BE2C (cell line): Measurements from ENCODE around the gene SLC2A6.

Experiments used
- DNase-seq: peaks from one replicate; pipeline ENCODE4 v3.0.0-alpha.2; 2020
- H3K27me3 ChIP-seq: fragments of 250-450 bp; sonication (Bioruptor Pico); 2 replicates; pipeline ENCODE4 v1.5.1; 2020; ENCODE audit warnings: mild to moderate bottlenecking
- H3K36me3 ChIP-seq: fragments of 250-450 bp; sonication (Bioruptor Pico); 2 replicates; pipeline ENCODE4 v1.5.1; 2020; ENCODE audit warnings: mild to moderate bottlenecking
- H3K4me1 ChIP-seq: fragments of 250-450 bp; sonication (Bioruptor Pico); 2 replicates; pipeline ENCODE4 v1.5.1; 2020
- H3K4me3 ChIP-seq: 2 replicates; pipeline ENCODE4 v1.5.1; 2011; ENCODE audit warnings: low read depth, low read length
- H3K9me3 ChIP-seq: fragments of 250-450 bp; sonication (Bioruptor Pico); 2 replicates; pipeline ENCODE4 v1.5.1; 2020
- TF ChIP-seq, protein P1 (sequence below): IDR thresholded peaks from 2 replicates; pipeline ENCODE4 v1.5.1; 2012; ENCODE audit warnings: mild to moderate bottlenecking, low read depth, low read length

Gene SLC2A6

GRCh38 chr9:133499892-133500270, 21.0 kb upstream of the SLC2A6 start:
- TF ChIP-seq, protein P1, sequence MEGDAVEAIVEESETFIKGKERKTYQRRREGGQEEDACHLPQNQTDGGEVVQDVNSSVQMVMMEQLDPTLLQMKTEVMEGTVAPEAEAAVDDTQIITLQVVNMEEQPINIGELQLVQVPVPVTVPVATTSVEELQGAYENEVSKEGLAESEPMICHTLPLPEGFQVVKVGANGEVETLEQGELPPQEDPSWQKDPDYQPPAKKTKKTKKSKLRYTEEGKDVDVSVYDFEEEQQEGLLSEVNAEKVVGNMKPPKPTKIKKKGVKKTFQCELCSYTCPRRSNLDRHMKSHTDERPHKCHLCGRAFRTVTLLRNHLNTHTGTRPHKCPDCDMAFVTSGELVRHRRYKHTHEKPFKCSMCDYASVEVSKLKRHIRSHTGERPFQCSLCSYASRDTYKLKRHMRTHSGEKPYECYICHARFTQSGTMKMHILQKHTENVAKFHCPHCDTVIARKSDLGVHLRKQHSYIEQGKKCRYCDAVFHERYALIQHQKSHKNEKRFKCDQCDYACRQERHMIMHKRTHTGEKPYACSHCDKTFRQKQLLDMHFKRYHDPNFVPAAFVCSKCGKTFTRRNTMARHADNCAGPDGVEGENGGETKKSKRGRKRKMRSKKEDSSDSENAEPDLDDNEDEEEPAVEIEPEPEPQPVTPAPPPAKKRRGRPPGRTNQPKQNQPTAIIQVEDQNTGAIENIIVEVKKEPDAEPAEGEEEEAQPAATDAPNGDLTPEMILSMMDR: no peak
- H3K27me3 ChIP-seq: no peaks in the 10 kb centered on the region
- no peak for DNase-seq

GRCh38 chr9:133499132-133499891, 20.4 kb upstream of the SLC2A6 start:
- Histone ChIP-seq H3K4me1 (no peaks in the 10 kb centered on the region), H3K36me3 (no peaks in the 10 kb centered on the region), H3K27me3 (no peaks in the 10 kb centered on the region), H3K9me3 (peaks cover 4% of the 10 kb centered on the region), H3K4me3 (no peak overlapping the region)
- TF ChIP-seq, protein P1: 0 out of 2 replicates have a peak, but pooled peaks have one; percentile 10
- DNase-seq: no peak

More at GRCh38 chr9:133499892-133500270, 21.0 kb upstream of the SLC2A6 start:
- H3K9me3 ChIP-seq: peaks cover 4% of the 10 kb centered on the region
- H3K36me3 ChIP-seq: no peaks in the 10 kb centered on the region
- H3K4me1 ChIP-seq: no peaks in the 10 kb centered on the region
- no peak overlapping the region for H3K4me3 ChIP-seq

GRCh38 chr9:133496861-133497842, 18.3 kb upstream of the SLC2A6 start:
- Histone ChIP-seq H3K9me3 (peaks cover 4% of the 10 kb centered on the region), H3K27me3 (no peaks in the 10 kb centered on the region), H3K36me3 (no peaks in the 10 kb centered on the region), H3K4me3 (no peak overlapping the region), H3K4me1 (peaks cover 11% of the 10 kb centered on the region)
- DNase-seq: no peak
- TF ChIP-seq, protein P1: no peak

- H3K4me3 ChIP-seq: no peak overlapping the region
- no peaks in the 10 kb centered on the region for H3K9me3 ChIP-seq
- peaks cover 13% of the 10 kb centered on the region for H3K4me1 ChIP-seq
- TF ChIP-seq, protein P1: no peak
- H3K36me3 ChIP-seq: no peaks in the 10 kb centered on the region
- DNase-seq: no peak
- H3K27me3 ChIP-seq: no peaks in the 10 kb centered on the region
Observed at GRCh38 chr9:133495327-133496293, 16.7 kb upstream of the SLC2A6 start.

DNA sequence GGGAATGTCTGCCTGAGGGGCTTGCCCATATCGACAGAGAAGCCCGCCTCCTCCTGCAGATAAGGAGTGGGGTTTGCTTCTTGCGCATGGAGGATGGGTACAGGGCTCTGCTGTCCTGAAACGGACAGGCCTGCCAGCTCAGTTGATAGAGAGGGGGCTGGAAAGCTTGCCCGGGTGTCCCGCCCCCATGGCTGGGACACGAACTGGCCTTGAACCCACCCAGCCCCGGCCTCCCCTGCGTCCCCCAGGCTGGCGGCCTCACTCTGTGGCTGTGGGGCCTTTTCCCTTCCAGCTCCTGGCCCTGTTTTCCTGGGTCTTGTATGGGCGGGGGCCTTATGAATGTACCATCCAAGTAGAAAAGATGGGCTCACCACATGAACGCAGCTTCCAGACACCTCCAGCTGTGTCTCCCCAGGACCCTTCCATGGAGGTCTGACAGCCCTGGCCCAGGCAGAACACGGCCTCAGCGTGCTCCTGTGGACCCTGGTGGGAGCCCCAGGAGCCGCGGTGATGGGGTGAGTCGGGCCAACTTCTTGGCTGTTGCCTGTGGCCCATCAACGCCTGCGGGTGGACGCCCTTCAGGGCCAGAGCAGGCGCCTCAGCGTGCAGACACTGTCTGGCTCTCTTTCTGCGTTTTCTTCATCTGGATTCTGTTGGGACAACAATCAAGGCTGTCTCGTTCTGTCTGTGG, 15.9 kb upstream of the SLC2A6 start:
- Histone ChIP-seq H3K4me1 (peaks cover 13% of the 10 kb centered on the region), H3K36me3 (no peaks in the 10 kb centered on the region), H3K27me3 (no peaks in the 10 kb centered on the region), H3K4me3 (no peak overlapping the region), H3K9me3 (no peaks in the 10 kb centered on the region)
- no peak for DNase-seq
- TF ChIP-seq, protein P1: no peak
